ENCODE data around the gene RETN. TPM values are rescaled to one million over a fixed set of nuclear protein-coding genes. Genes with fewer than 3 reads are reported as not detected.

The RETN gene
- total and polyA plus RNA-seq, 2 of the 8 experiments (the other 6 are each of a cell fraction or from before 2014, with no cell fraction given): not detected

DNA sequence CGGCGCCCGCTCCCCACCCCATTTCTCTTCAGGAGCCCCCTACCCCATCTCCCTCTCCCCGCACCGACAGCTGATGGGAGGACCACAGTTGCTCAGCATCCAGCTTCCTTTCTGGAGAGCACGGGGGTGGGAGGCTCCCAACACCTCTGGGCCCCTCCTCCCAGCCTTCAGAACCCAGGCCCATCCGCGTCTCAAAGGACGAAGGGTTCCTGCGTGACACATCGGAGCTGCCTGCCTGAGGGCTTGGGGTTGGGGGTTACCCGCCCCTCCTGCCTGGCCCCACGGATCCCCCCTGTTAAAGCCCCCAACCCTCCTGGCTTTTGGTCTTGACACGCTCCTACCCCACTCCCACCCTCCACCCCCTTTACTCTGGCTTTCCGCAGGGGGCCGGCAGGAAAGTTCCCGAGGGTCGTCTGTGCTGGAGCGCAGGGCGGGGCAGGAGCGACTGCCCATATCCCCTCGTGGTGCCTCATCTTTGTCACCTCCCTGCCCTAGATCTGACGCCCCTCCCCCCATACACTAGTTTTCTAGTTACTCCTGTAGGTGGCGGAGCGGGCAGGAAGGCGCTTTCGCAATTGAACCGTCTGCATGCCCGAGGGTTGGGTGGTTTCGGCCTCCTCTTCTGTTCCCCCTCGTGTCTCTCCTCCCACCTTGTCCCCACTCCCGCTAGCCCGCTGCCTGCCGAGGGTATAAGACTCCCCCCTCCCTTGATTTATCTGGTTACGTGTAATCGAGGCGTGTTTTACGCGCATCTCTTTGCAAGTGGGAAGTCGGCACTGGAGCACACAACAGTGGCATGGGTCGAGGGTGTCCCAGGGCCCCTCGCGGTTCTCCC, 12.7 kb downstream of the RETN start (continued):
- TF ChIP-seq SRF (IDR thresholded peaks at IDR 0.05; ENCODE audit: low read depth, low read length) (no peak), CREB1 (IDR thresholded peaks at IDR 0.05) (peak; percentile 54; the same call in 1 of the 2 replicates), BRCA1 (IDR thresholded peaks at IDR 0.05; ENCODE audit: low read depth, low read length) (no peak), RFX5 (IDR thresholded peaks at IDR 0.05; ENCODE audit: borderline replicate concordance, low read depth, low read length) (no peak), HDAC6 (IDR thresholded peaks at IDR 0.05; ENCODE audit: low read depth, low read length) (no peak), KDM4A (IDR thresholded peaks at IDR 0.05; ENCODE audit: low read depth, low read length, severe bottlenecking) (no peak), TAF7 (optimal IDR thresholded peaks at IDR 0.05; ENCODE audit: borderline replicate concordance, low read depth, low read length) (no peak)

Measured in H1 (cell line).